Trophoblast cell (in vitro differentiated cells and primary cell): ENCODE results near the gene C3.

Experiments used
- DNase-seq, 2 donors: peaks; one replicate each; pipeline ENCODE4 v3.0.0-alpha.2; 2016
- H2AFZ ChIP-seq: 2 replicates; pipeline ENCODE4 v1.6.1; 2013; ENCODE audit warnings: low read length, moderate library complexity, mild to moderate bottlenecking; ENCODE audit not compliant: insufficient read depth, poor library complexity
- H2AK5ac ChIP-seq: 2 replicates; pipeline ENCODE4 v1.6.1; 2013; ENCODE audit warnings: mild to moderate bottlenecking, low read length
- H2BK120ac ChIP-seq: 2 replicates; pipeline ENCODE4 v1.6.1; 2013; ENCODE audit warnings: low read length, mild to moderate bottlenecking, moderate library complexity; ENCODE audit not compliant: insufficient read depth, poor library complexity
- H2BK12ac ChIP-seq: 2 replicates; pipeline ENCODE4 v1.6.1; 2013; ENCODE audit warnings: mild to moderate bottlenecking, low read length, moderate library complexity
- H2BK5ac ChIP-seq: 2 replicates; pipeline ENCODE4 v1.6.1; 2013; ENCODE audit warnings: low read length, low read depth, moderate library complexity, mild to moderate bottlenecking; ENCODE audit not compliant: poor library complexity
- H3K14ac ChIP-seq: 2 replicates; pipeline ENCODE4 v1.6.1; 2013; ENCODE audit warnings: mild to moderate bottlenecking, low read length
- H3K18ac ChIP-seq: 2 replicates; pipeline ENCODE4 v1.6.1; 2013; ENCODE audit warnings: mild to moderate bottlenecking, low read length
- H3K23ac ChIP-seq: 2 replicates; pipeline ENCODE4 v1.6.1; 2013; ENCODE audit warnings: low read length
- H3K27ac ChIP-seq: 2 replicates; pipeline ENCODE4 v1.5.1; 2013; ENCODE audit warnings: low read depth, mild to moderate bottlenecking, inconsistent platforms, low read length, moderate library complexity
- H3K27me3 ChIP-seq: 2 replicates; pipeline ENCODE4 v1.6.1; 2013; ENCODE audit warnings: inconsistent platforms, mild to moderate bottlenecking, low read length, moderate library complexity; ENCODE audit not compliant: insufficient read depth
- H3K36me3 ChIP-seq, 2 experiments: 1 replicate in 1 of 2; 2 replicates in 1 of 2; pipeline ENCODE4 v1.6.1; 2013; ENCODE audit warnings: low read length in 2 of 2, mild to moderate bottlenecking in 2 of 2, moderate library complexity in 1 of 2; ENCODE audit not compliant: insufficient read depth in 2 of 2, control insufficient read depth in 1 of 2
- H3K4ac ChIP-seq: 2 replicates; pipeline ENCODE4 v1.6.1; 2013; ENCODE audit warnings: low read depth, mild to moderate bottlenecking, low read length, moderate library complexity
- H3K4me1 ChIP-seq, 2 experiments: 1 replicate in 1 of 2; 2 replicates in 1 of 2; pipeline ENCODE4 v1.6.1; 2013; ENCODE audit warnings: low read length in 2 of 2, mild to moderate bottlenecking in 2 of 2, moderate library complexity in 1 of 2; ENCODE audit not compliant: insufficient read depth in 2 of 2, control insufficient read depth in 1 of 2
- H3K4me2 ChIP-seq: 2 replicates; pipeline ENCODE4 v1.6.1; 2013; ENCODE audit warnings: inconsistent platforms, mild to moderate bottlenecking, low read length, moderate library complexity
- H3K4me3 ChIP-seq: 2 replicates; pipeline ENCODE4 v1.5.1; 2013; ENCODE audit warnings: mild to moderate bottlenecking, low read depth, low read length, inconsistent platforms
- H3K79me1 ChIP-seq: one replicate; pipeline ENCODE4 v1.6.1; 2013; ENCODE audit warnings: low read length
- H3K79me2 ChIP-seq: 2 replicates; pipeline ENCODE4 v1.6.1; 2013; ENCODE audit warnings: low read length, mild to moderate bottlenecking; ENCODE audit not compliant: control insufficient read depth, insufficient read depth, poor library complexity
- H3K9ac ChIP-seq: 2 replicates; pipeline ENCODE4 v1.6.1; 2013; ENCODE audit warnings: mild to moderate bottlenecking, low read length
- H3K9me3 ChIP-seq: 2 replicates; pipeline ENCODE4 v1.6.1; 2013; ENCODE audit warnings: low read depth, mild to moderate bottlenecking, control low read depth, inconsistent platforms, low read length; ENCODE audit not compliant: insufficient read depth
- H4K12ac ChIP-seq: 2 replicates; pipeline ENCODE4 v1.6.1; 2013; ENCODE audit warnings: low read depth, mild to moderate bottlenecking, low read length, moderate library complexity
- H4K8ac ChIP-seq: 2 replicates; pipeline ENCODE4 v1.6.1; 2013; ENCODE audit warnings: low read depth, mild to moderate bottlenecking, low read length, moderate library complexity
- H4K91ac ChIP-seq: one replicate; pipeline ENCODE4 v1.6.1; 2013; ENCODE audit warnings: low read depth, mild to moderate bottlenecking, low read length, moderate library complexity
- WGBS: extraction: QIAGEN DNeasy Blood & Tissue Kit; methylation state at CpG from one replicate; pipeline ENCODE4 v1.1.7; 2013; ENCODE audit warnings: missing lambda C conversion rate; ENCODE audit not compliant: insufficient read length, insufficient coverage; ENCODE audit errors: extremely low coverage; 5-methylcytosine and 5-hydroxymethylcytosine counted together

The C3 gene

DNA sequence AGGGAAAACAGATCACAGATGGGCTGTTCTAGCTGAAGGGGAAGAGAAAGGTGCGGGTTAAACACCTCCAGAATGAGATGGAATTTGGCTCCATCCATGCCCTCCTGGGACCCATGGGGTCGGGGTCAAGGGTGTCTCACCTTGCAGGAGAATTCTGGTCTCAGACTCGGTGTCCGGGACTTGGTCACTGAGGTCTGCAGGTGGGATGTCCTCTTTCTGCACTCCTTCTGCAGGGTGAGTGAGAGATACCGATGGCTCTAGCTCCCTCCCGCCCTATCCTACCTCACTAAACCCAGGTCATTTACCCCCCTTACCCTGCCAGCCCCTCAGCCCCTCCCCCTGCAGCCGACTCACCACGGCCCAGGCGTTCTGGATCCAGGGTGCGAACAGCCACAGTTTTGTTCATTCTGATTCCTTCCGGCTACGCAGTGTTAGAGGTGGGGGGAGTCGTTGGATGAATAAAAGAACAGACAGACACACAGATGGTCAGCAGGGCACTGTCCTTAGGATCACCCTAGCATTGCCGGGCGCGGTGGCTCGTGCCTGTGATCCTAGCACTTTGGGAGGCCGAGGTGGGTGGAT lies 24.1 kb downstream of the C3 start:
- Histone ChIP-seq H2BK120ac (no peak overlapping the region), H3K9me3 (peaks cover 3% of the 10 kb centered on the region), H3K4me1 (no peaks in the 10 kb centered on the region), H3K14ac (no peak overlapping the region), H3K79me1 (no peaks in the 10 kb centered on the region), H3K36me3 (no peaks in the 10 kb centered on the region), H3K4me2 (no peak overlapping the region), H3K27me3 (no peaks in the 10 kb centered on the region), H4K8ac (no peak overlapping the region), H3K79me2 (no peaks in the 10 kb centered on the region), H4K91ac (no peak overlapping the region), H2BK5ac (no peak overlapping the region), H2AK5ac (no peak overlapping the region), H3K9ac (no peak overlapping the region), H3K27ac (no peak overlapping the region), H3K18ac (no peak overlapping the region), H2BK12ac (no peak overlapping the region), H3K4me3 (no peak overlapping the region), H4K12ac (no peak overlapping the region), H3K23ac (no peak overlapping the region), H2AFZ (no peak overlapping the region), H3K4ac (no peak overlapping the region)
- no CpG with 5 or more reads among the region's 18 CpGs for WGBS
- no peak for DNase-seq

DNA sequence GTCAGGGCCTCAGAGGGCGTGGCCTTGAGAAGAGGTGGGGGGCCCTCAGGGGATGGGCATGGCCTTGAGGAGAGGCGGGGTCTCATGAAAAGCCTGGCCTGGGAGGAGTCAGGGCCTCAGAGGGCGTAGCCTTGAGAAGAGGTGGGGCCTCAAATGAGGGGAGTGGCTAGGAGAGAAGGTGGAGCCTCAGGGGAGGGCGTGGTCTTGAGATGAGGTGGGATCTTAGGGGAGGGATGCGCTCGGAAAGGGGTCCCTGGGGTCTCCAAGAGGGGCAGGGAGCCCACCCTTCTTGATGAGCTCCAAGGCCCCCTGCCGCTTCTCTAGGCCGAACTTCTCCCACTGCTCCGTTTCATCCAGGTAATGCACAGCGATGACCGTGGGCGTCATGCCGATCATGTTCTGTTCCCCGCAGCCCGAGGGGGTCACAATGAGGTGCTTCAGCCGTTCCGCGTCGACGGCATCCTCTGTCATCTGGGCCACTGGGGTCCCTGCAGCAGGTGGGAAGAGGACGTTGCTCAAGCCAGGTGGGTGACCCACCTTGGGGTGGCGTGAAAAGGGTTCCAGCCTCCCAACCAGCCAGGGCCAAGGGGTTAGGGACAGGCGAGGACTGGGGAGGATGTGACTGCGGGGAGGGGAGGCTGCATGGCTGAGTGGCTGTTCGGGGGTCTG lies 26.2 kb downstream of the C3 start:
- DNase-seq: no peak
- peaks cover 3% of the 10 kb centered on the region for H3K9me3 ChIP-seq

DNA sequence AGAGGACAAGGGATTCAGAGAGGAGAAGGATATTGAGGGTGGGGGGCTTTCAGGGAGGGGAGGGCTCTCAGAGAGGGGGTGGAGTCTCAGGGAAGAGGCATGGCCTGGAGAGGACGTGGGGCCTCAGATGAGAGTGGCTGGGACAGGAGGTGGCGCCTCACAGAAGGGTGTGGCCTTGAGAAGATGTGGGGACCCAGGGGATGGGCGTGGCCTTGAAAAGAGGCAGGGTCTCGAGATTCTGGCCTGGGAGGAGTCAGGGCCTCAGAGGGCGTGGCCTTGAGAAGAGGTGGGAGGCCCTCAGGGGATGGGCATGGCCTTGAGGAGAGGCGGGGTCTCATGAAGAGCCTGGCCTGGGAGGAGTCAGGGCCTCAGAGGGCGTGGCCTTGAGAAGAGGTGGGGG lies 26.8 kb downstream of the C3 start:
- peaks cover 3% of the 10 kb centered on the region for H3K9me3 ChIP-seq
- no peak overlapping the region for H3K23ac ChIP-seq
- no peak overlapping the region for H3K4me2 ChIP-seq
- H3K79me1 ChIP-seq: no peaks in the 10 kb centered on the region
- no peak overlapping the region for H2BK5ac ChIP-seq
- no peaks in the 10 kb centered on the region for H3K4me1 ChIP-seq
- H3K18ac ChIP-seq: no peak overlapping the region
- H4K8ac ChIP-seq: no peak overlapping the region
- H3K79me2 ChIP-seq: no peaks in the 10 kb centered on the region
- no peak overlapping the region for H3K9ac ChIP-seq
- H2AK5ac ChIP-seq: no peak overlapping the region
- no CpG with 5 or more reads among the region's 7 CpGs for WGBS
- H3K27ac ChIP-seq: no peak overlapping the region
- no peak overlapping the region for H2BK120ac ChIP-seq
- no peaks in the 10 kb centered on the region for H3K36me3 ChIP-seq
- no peak overlapping the region for H2BK12ac ChIP-seq
- no peak for DNase-seq
- no peak overlapping the region for H4K91ac ChIP-seq
- H3K4ac ChIP-seq: no peak overlapping the region
- no peak overlapping the region for H3K4me3 ChIP-seq
- H3K27me3 ChIP-seq: no peaks in the 10 kb centered on the region
- H2AFZ ChIP-seq: no peak overlapping the region
- no peak overlapping the region for H4K12ac ChIP-seq
- no peak overlapping the region for H3K14ac ChIP-seq

More for the DNA sequence above, 26.2 kb downstream of the C3 start:
- Histone ChIP-seq H3K4ac (no peak overlapping the region), H3K14ac (no peak overlapping the region), H2AK5ac (no peak overlapping the region), H3K9ac (no peak overlapping the region), H3K4me2 (no peak overlapping the region), H4K91ac (no peak overlapping the region), H3K27ac (no peak overlapping the region), H3K79me1 (no peaks in the 10 kb centered on the region), H3K18ac (no peak overlapping the region), H3K36me3 (no peaks in the 10 kb centered on the region), H4K8ac (no peak overlapping the region), H2BK12ac (no peak overlapping the region), H3K27me3 (no peaks in the 10 kb centered on the region), H2BK120ac (no peak overlapping the region), H3K4me1 (no peaks in the 10 kb centered on the region), H3K4me3 (no peak overlapping the region), H3K23ac (no peak overlapping the region), H3K79me2 (no peaks in the 10 kb centered on the region), H2BK5ac (no peak overlapping the region), H4K12ac (no peak overlapping the region), H2AFZ (no peak overlapping the region)
- no CpG with 5 or more reads among the region's 25 CpGs for WGBS

DNA sequence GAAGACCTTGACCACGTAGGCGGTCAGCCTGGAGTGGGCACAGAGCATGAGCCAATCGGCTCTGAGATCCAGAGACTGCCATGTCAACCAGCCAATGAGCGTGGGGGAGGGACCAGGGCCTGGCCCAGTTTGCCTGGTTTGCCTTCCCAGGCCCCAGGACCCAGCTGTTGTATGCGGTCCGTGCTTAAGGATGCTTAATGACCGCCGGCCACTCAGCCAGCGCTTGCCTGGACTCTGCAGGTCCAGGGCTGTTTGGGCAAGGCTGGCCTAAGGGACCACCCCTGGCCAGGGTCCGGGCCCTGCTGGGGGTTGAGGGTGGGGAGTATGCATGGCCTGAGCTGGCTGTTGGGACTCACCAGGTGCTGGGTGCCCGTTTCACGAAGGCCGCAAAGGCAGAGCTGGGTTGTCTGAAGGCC lies 27.4 kb downstream of the C3 start:
- H2AFZ ChIP-seq: no peak overlapping the region
- no peak overlapping the region for H4K12ac ChIP-seq
- no peak overlapping the region for H3K9ac ChIP-seq
- no peak overlapping the region for H3K23ac ChIP-seq
- H3K27ac ChIP-seq: no peak overlapping the region
- H2BK5ac ChIP-seq: no peak overlapping the region
- no peak overlapping the region for H3K14ac ChIP-seq
- no peak overlapping the region for H4K91ac ChIP-seq
- WGBS: no CpG with 5 or more reads among the region's 13 CpGs
- H3K4me2 ChIP-seq: no peak overlapping the region
- no peak overlapping the region for H3K4ac ChIP-seq
- H3K4me3 ChIP-seq: no peak overlapping the region
- no peak overlapping the region for H2AK5ac ChIP-seq
- no peak overlapping the region for H2BK120ac ChIP-seq
- peaks cover 5% of the 10 kb centered on the region for H3K9me3 ChIP-seq
- no peak overlapping the region for H3K18ac ChIP-seq
- H2BK12ac ChIP-seq: no peak overlapping the region
- H3K79me2 ChIP-seq: no peaks in the 10 kb centered on the region
- H3K79me1 ChIP-seq: no peaks in the 10 kb centered on the region
- no peak for DNase-seq
- no peak overlapping the region for H4K8ac ChIP-seq
- H3K36me3 ChIP-seq: no peaks in the 10 kb centered on the region
- H3K27me3 ChIP-seq: no peaks in the 10 kb centered on the region
- H3K4me1 ChIP-seq: no peaks in the 10 kb centered on the region
